Measurements from ENCODE around the gene PRSS21.

The PRSS21 gene

GRCh38 chr16:2826591-2827373, 9.7 kb downstream of the PRSS21 start:
- no peak for DNase-seq

GRCh38 chr16:2827374-2827791, 10.3 kb downstream of the PRSS21 start:
- DNase-seq: no peak

- DNase-seq: no peak
Observed at GRCh38 chr16:2827831-2828520, 10.9 kb downstream of the PRSS21 start.

- no peak for DNase-seq
Observed at GRCh38 chr16:2828521-2828840, 11.4 kb downstream of the PRSS21 start.

GRCh38 chr16:2828876-2829430, 11.9 kb downstream of the PRSS21 start:
- no peak for DNase-seq

- no peak for DNase-seq
Observed at GRCh38 chr16:2829501-2830354, 12.7 kb downstream of the PRSS21 start, which contains the start of gene ZG16B. Gene ZG16B (plus strand): TSS chr16:2830303. CDS start chr16:2830442, 139 bp downstream.

- no peak for DNase-seq
Observed at GRCh38 chr16:2830355-2830695, 13.3 kb downstream of the PRSS21 start.

GRCh38 chr16:2831203-2831602, 14.2 kb downstream of the PRSS21 start:
- DNase-seq: no peak

GRCh38 chr16:2833776-2834175, 16.7 kb downstream of the PRSS21 start:
- DNase-seq: no peak

GRCh38 chr16:2834968-2835367, 17.9 kb downstream of the PRSS21 start:
- DNase-seq: no peak

- no peak for DNase-seq
Observed at GRCh38 chr16:2835638-2836493, 18.8 kb downstream of the PRSS21 start.

- DNase-seq: no peak
Observed at GRCh38 chr16:2836646-2837508, 19.8 kb downstream of the PRSS21 start.

GRCh38 chr16:2838928-2839327, 21.9 kb downstream of the PRSS21 start:
- DNase-seq: peak; percentile 63 to 70

GRCh38 chr16:2839650-2840450, 22.8 kb downstream of the PRSS21 start:
- DNase-seq: no peak

GRCh38 chr16:2840914-2841313, 23.9 kb downstream of the PRSS21 start:
- no peak for DNase-seq

GRCh38 chr16:2841606-2842339, 24.7 kb downstream of the PRSS21 start:
- peak in 1 of 2 experiments; percentile 24 for DNase-seq

GRCh38 chr16:2842340-2843000, 25.4 kb downstream of the PRSS21 start:
- DNase-seq: peak; percentile 88 to 91

- no peak for DNase-seq
Observed at GRCh38 chr16:2843526-2843925, 26.5 kb downstream of the PRSS21 start.

GRCh38 chr16:2845116-2845515, 28.1 kb downstream of the PRSS21 start:
- DNase-seq: no peak
